HepG2 (cell line): ENCODE data around the gene CNGA3. TPM values are rescaled to one million over a fixed set of nuclear protein-coding genes. Genes with fewer than 3 reads are reported as not detected.

ENCODE experiments used
- GABPB1 ChIP-seq: IDR thresholded peaks from 2 replicates; pipeline ENCODE4 v1.6.1; 2016; ENCODE audit warnings: mild to moderate bottlenecking, missing genetic modification reagents, moderate library complexity, missing compliant biosample characterization
- KAT7 ChIP-seq: IDR thresholded peaks from 2 replicates; pipeline ENCODE4 v1.6.1; 2018; ENCODE audit warnings: borderline replicate concordance, missing compliant biosample characterization
- KDM4B ChIP-seq: sonication (generic); formaldehyde crosslinking; IDR thresholded peaks from 2 replicates; pipeline ENCODE4 v1.4.0; 2020; ENCODE audit warnings: missing genetic modification reagents
- MAF1 ChIP-seq: sonication (generic); formaldehyde crosslinking; IDR thresholded peaks from 2 replicates; pipeline ENCODE4 v1.5.0; 2020; ENCODE audit warnings: missing genetic modification reagents, borderline replicate concordance
- PHF21A ChIP-seq: sonication (generic); formaldehyde crosslinking; IDR thresholded peaks from 2 replicates; pipeline ENCODE4 v1.5.0; 2020; ENCODE audit warnings: mild to moderate bottlenecking, missing genetic modification reagents
- RARA ChIP-seq: IDR thresholded peaks from 2 replicates; pipeline ENCODE4 v1.6.1; 2016; ENCODE audit warnings: missing genetic modification reagents, missing compliant biosample characterization
- RFX3 ChIP-seq: IDR thresholded peaks from 2 replicates; pipeline ENCODE4 v1.6.1; 2016; ENCODE audit warnings: missing biosample characterization, missing genetic modification reagents
- SALL1 ChIP-seq: sonication (generic); formaldehyde crosslinking; IDR thresholded peaks from 2 replicates; pipeline ENCODE4 v1.8.0; 2022; ENCODE audit warnings: mild to moderate bottlenecking, missing genetic modification reagents
- SAP130 ChIP-seq: IDR thresholded peaks from 2 replicates; pipeline ENCODE4 v1.6.1; 2016; ENCODE audit warnings: low read depth
- SP4 ChIP-seq: sonication (generic); formaldehyde crosslinking; IDR thresholded peaks from 2 replicates; pipeline ENCODE4 v1.8.1; 2023; ENCODE audit warnings: mild to moderate bottlenecking, missing genetic modification reagents
- TBX2 ChIP-seq: sonication (generic); formaldehyde crosslinking; IDR thresholded peaks from 2 replicates; pipeline ENCODE4 v1.5.0; 2020; ENCODE audit warnings: missing genetic modification reagents, mild to moderate bottlenecking, borderline replicate concordance
- WIZ ChIP-seq: sonication (generic); formaldehyde crosslinking; IDR thresholded peaks from 2 replicates; pipeline ENCODE4 v1.5.1; 2020; ENCODE audit warnings: mild to moderate bottlenecking, missing genetic modification reagents
- ZFP41 ChIP-seq: sonication (generic); formaldehyde crosslinking; IDR thresholded peaks from 2 replicates; pipeline ENCODE4 v1.4.0; 2020; ENCODE audit warnings: mild to moderate bottlenecking, missing genetic modification reagents, borderline replicate concordance
- ZNF441 ChIP-seq: sonication (generic); formaldehyde crosslinking; IDR thresholded peaks from 2 replicates; pipeline ENCODE4 v1.7.0; 2021; ENCODE audit warnings: missing genetic modification reagents, borderline replicate concordance
- ZNF572 ChIP-seq: sonication (generic); formaldehyde crosslinking; IDR thresholded peaks from 2 replicates; pipeline ENCODE4 v1.5.1; 2020; ENCODE audit warnings: mild to moderate bottlenecking, missing genetic modification reagents
- ZNF607 ChIP-seq: sonication (generic); formaldehyde crosslinking; IDR thresholded peaks from 2 replicates; pipeline ENCODE4 v1.5.1; 2020; ENCODE audit warnings: missing genetic modification reagents, mild to moderate bottlenecking, borderline replicate concordance
- ZNF709 ChIP-seq: sonication (generic); formaldehyde crosslinking; IDR thresholded peaks from 2 replicates; pipeline ENCODE4 v1.5.0; 2020; ENCODE audit warnings: mild to moderate bottlenecking, missing genetic modification reagents
- ZNF724P ChIP-seq: sonication (generic); formaldehyde crosslinking; IDR thresholded peaks from 2 replicates; pipeline ENCODE4 v1.8.0; 2022; ENCODE audit warnings: missing genetic modification reagents, borderline replicate concordance
- ZNF761 ChIP-seq: sonication (generic); formaldehyde crosslinking; conservative IDR thresholded peaks from 2 replicates; pipeline ENCODE4 v1.4.0; 2020; ENCODE audit warnings: mild to moderate bottlenecking, missing genetic modification reagents
- ZNF850 ChIP-seq: sonication (generic); formaldehyde crosslinking; conservative IDR thresholded peaks from 2 replicates; pipeline ENCODE4 v1.9.0; 2021; ENCODE audit warnings: mild to moderate bottlenecking, missing genetic modification reagents
- ZSCAN30 ChIP-seq: sonication (generic); formaldehyde crosslinking; IDR thresholded peaks from 2 replicates; pipeline ENCODE4 v1.5.0; 2020; ENCODE audit warnings: mild to moderate bottlenecking, missing genetic modification reagents
- polyA plus RNA-seq, 8 experiments: library from polyadenylated mRNA; depleted of rRNA in 3 of 8; stranded (reverse) in 7 of 8; unstranded in 1 of 8; fragments of >200 nt; fragmentation: Illumina TruSeq in 4 of 8; extraction: Trizol in 4 of 8; gene quantifications; 2 replicates each; pipeline versions ENCODE4 v1.2.1 to v1.2.3, GENCODE V29; 2011 to 2016; ENCODE audit warnings: low read depth in 4 of 8, missing spikeins in 1 of 8, mixed read lengths in 1 of 8; ENCODE audit not compliant: insufficient read depth in 1 of 8
- total RNA-seq, 5 experiments: library from RNA; depleted of rRNA; stranded (reverse); fragments of >200 nt; fragmentation: Illumina TruSeq; extraction: Trizol; gene quantifications; 2 replicates each; pipeline ENCODE4 v1.2.3, GENCODE V29; 2016; ENCODE audit warnings: low read depth in 1 of 5
- TF ChIP-seq, protein P1 (sequence below): sonication (generic); formaldehyde crosslinking; IDR thresholded peaks from 2 replicates; pipeline ENCODE4 v1.5.0; 2020; ENCODE audit warnings: missing genetic modification reagents, mild to moderate bottlenecking, borderline replicate concordance
- TF ChIP-seq, protein P2 (sequence below): sonication (generic); formaldehyde crosslinking; IDR thresholded peaks from 2 replicates; pipeline ENCODE4 v1.5.1; 2020; ENCODE audit warnings: mild to moderate bottlenecking, missing genetic modification reagents, moderate library complexity
- TF ChIP-seq, protein P3 (sequence below): sonication (generic); formaldehyde crosslinking; IDR thresholded peaks from 2 replicates; pipeline ENCODE4 v1.5.1; 2020; ENCODE audit warnings: missing genetic modification reagents, mild to moderate bottlenecking, borderline replicate concordance

Gene CNGA3
- total and polyA plus RNA-seq, 2 of the 13 experiments (the other 11 are each of a cell fraction or from before 2014, with no cell fraction given) = not detected

DNA sequence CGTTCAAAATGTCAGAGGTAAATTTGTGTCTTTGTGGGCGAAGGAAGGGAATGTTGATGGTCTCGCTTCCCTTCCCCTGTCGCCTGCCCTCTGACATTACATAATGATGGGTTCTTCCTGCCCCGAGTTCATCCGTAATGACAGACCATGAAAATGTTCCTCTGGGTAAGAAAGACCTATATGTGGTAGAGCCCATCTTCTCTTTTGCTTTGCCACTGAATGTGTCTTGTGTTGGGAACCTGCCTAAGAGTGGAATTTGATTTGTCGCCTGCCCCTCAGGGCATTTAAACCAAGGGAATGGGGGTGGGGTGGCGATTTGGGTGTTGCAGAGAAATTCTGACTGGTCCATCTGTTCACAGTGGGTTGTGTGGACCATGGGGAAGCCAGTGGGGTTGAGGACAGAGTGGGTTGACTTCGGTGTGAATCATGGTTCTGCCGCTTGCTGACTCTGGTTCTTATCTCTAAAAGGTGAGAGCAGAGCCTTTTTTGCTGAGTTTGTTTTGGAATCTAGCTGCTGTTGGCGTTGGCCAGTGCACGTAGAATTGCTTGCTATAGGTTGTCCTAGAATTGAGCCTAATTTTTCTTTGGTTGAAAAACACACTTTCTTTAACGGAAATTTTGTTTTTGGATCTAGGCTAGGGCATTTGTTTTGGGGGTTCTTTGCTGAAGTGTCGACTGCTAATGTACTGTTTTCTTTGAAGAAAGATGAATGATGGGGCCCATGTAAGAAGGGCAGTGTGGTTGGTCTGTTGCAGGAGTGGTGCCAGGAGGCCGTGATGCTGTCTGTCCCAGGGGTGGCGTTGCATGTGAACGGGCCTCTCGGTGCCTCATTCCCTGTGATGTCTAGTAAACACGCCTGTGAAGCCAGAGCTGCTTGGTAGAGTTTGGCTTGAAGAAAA is 99.7 kb downstream of the CNGA3 start (continued):
- TF ChIP-seq, protein P1, sequence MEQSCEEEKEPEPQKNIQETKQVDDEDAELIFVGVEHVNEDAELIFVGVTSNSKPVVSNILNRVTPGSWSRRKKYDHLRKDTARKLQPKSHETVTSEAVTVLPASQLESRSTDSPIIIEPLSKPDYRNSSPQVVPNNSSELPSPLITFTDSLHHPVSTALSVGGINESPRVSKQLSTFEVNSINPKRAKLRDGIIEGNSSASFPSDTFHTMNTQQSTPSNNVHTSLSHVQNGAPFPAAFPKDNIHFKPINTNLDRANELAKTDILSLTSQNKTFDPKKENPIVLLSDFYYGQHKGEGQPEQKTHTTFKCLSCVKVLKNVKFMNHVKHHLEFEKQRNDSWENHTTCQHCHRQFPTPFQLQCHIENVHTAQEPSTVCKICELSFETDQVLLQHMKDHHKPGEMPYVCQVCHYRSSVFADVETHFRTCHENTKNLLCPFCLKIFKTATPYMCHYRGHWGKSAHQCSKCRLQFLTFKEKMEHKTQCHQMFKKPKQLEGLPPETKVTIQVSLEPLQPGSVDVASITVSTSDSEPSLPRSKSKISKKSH = no peak
- TF ChIP-seq, protein P2, sequence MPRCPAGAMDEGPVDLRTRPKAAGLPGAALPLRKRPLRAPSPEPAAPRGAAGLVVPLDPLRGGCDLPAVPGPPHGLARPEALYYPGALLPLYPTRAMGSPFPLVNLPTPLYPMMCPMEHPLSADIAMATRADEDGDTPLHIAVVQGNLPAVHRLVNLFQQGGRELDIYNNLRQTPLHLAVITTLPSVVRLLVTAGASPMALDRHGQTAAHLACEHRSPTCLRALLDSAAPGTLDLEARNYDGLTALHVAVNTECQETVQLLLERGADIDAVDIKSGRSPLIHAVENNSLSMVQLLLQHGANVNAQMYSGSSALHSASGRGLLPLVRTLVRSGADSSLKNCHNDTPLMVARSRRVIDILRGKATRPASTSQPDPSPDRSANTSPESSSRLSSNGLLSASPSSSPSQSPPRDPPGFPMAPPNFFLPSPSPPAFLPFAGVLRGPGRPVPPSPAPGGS (CRISPR knock-in tag) = 0 out of 2 replicates have a peak, but pooled peaks have one; percentile 74
- TF ChIP-seq ZNF709 (CRISPR knock-in tag) (no peak), RFX3 (CRISPR knock-in tag) (no peak), ZNF441 (peak; percentile 22; the same call in 1 of the 2 replicates), KDM4B (CRISPR knock-in tag) (no peak), KAT7 (no peak), RARA (CRISPR knock-in tag) (0 out of 2 replicates have a peak, but pooled peaks have one; percentile 39), PHF21A (CRISPR knock-in tag) (peak; percentile 46; the same call in 1 of the 2 replicates), ZNF850 (CRISPR knock-in tag) (no peak), SAP130 (CRISPR knock-in tag) (peak; percentile 57; the same call in 1 of the 2 replicates), SP4 (CRISPR knock-in tag) (no peak), ZNF607 (CRISPR knock-in tag) (no peak), WIZ (CRISPR knock-in tag) (no peak), ZNF761 (CRISPR knock-in tag) (peak; percentile 36; the same call in 1 of the 2 replicates), ZFP41 (0 out of 2 replicates have a peak, but pooled peaks have one; percentile 8), MAF1 (CRISPR knock-in tag) (no peak), ZSCAN30 (CRISPR knock-in tag) (no peak), ZNF724P (no peak), TBX2 (0 out of 2 replicates have a peak, but pooled peaks have one; percentile 6), GABPB1 (CRISPR knock-in tag) (no peak), ZNF572 (peak; percentile 74; the same call in 1 of the 2 replicates), SALL1 (CRISPR knock-in tag) (peak; percentile 6; the same call in 1 of the 2 replicates)
- TF ChIP-seq, protein P3, sequence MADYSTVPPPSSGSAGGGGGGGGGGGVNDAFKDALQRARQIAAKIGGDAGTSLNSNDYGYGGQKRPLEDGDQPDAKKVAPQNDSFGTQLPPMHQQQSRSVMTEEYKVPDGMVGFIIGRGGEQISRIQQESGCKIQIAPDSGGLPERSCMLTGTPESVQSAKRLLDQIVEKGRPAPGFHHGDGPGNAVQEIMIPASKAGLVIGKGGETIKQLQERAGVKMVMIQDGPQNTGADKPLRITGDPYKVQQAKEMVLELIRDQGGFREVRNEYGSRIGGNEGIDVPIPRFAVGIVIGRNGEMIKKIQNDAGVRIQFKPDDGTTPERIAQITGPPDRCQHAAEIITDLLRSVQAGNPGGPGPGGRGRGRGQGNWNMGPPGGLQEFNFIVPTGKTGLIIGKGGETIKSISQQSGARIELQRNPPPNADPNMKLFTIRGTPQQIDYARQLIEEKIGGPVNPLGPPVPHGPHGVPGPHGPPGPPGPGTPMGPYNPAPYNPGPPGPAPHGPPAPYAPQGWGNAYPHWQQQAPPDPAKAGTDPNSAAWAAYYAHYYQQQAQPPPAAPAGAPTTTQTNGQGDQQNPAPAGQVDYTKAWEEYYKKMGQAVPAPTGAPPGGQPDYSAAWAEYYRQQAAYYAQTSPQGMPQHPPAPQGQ = no peak
